ENCODE data around the gene EDC3.

EDC3 gene

GRCh38 chr15:74674161-74674560 lies 21.7 kb downstream of the EDC3 start:
- no peak for DNase-seq (ENCODE audit: insufficient read length, low spot score)
- FAIRE-seq, result no peak
- TF ChIP-seq CTCF (IDR thresholded peaks at IDR 0.05; ENCODE audit: insufficient read depth, missing control alignments), result no peak

- DNase-seq (ENCODE audit: insufficient read length, low spot score) (no peak), FAIRE-seq (no peak)
- TF ChIP-seq CTCF (IDR thresholded peaks at IDR 0.05; ENCODE audit: insufficient read depth, missing control alignments), result no peak
Measured at GRCh38 chr15:74669627-74670026, 26.2 kb downstream of the EDC3 start.

DNA sequence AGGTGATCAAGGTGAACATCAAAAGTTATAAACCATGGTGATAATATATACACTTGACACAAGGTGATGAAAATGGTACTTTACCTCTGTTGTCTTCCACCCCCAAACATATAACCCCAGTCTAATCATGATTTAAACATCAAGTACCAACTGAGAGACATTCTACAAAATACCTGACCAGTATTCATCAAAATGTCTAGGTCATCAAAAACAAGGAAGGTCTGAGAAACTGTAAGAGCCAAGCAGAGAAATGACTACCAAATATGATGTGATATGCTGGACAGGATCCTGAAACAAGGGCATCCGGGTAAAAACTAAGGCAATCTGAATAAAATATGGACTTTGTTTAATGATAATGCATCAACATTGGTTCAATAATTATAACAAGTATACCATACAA lies 27.8 kb downstream of the EDC3 start:
- no peak for FAIRE-seq
- DNase-seq (ENCODE audit: insufficient read length, low spot score), result no peak
- no peak for TF ChIP-seq CTCF (IDR thresholded peaks at IDR 0.05; ENCODE audit: insufficient read depth, missing control alignments)

GRCh38 chr15:74664670-74665069 lies 31.2 kb downstream of the EDC3 start:
- TF ChIP-seq CTCF (IDR thresholded peaks at IDR 0.05; ENCODE audit: insufficient read depth, missing control alignments), result no peak
- DNase-seq (ENCODE audit: insufficient read length, low spot score), result no peak
- FAIRE-seq, result no peak

DNA sequence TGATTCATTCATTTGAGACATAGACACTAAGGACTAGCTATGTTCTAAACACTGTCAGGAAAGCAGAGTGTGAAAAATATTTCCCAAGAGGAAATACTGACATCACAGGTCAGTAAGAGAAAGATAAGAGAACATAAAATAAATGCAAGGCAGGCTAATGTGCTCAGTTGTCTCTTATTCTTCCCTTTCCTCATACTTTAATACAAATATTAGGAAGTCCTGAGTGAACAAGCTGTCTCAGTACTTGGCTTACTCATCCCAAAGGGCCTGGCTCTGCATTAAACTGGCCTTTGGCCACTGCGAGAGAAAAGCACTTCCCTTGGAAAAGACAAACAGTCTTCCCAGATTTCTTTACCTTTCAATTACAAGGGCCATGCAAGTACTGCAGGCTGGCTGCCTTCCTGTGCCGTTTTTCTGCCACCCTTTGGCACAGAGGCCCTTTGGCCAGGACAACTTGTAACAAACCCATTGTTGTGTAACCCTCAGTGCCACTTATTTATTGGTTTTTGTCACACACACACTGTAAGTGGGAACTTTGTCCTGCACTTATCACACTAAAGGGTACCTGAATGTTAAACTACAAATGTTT lies 31.7 kb downstream of the EDC3 start:
- no peak for DNase-seq (ENCODE audit: insufficient read length, low spot score)
- no peak for FAIRE-seq
- TF ChIP-seq CTCF (IDR thresholded peaks at IDR 0.05; ENCODE audit: insufficient read depth, missing control alignments), result no peak

GRCh38 chr15:74663303-74664027 lies 32.4 kb downstream of the EDC3 start:
- no peak for TF ChIP-seq CTCF (IDR thresholded peaks at IDR 0.05; ENCODE audit: insufficient read depth, missing control alignments)
- FAIRE-seq, result no peak
- DNase-seq (ENCODE audit: insufficient read length, low spot score), result no peak

All from D721Med (cell line).